Gastroesophageal sphincter (tissue), 4 donors: Measurements from ENCODE around the gene FGGY. TPM values are rescaled to one million over a fixed set of nuclear protein-coding genes. Genes with fewer than 3 reads are reported as not detected.

ENCODE experiments used
- ATAC-seq: fragments of 150-250 bp; one replicate; pipeline ENCODE4 v1.9.1; 2016; ENCODE audit warnings: mild to moderate bottlenecking, moderate library complexity
- H3K27ac ChIP-seq, 4 donors: fragments of 200-600 bp; sonication (generic) in 3 of 4; 1 replicate in 3 of 4; 2 replicates in 1 of 4; pipeline ENCODE4 v1.5.1; 2016 to 2019
- H3K27me3 ChIP-seq: fragments of 200-600 bp; sonication (generic); one replicate; pipeline ENCODE4 v1.5.1; 2019
- H3K36me3 ChIP-seq, 2 donors: fragments of 200-600 bp; sonication (generic); one replicate each; pipeline ENCODE4 v1.5.1; 2019; ENCODE audit warnings: control low read depth in 1 of 2
- H3K4me1 ChIP-seq, 3 donors: fragments of 200-600 bp; sonication (generic); 1 replicate in 2 of 3; 2 replicates in 1 of 3; pipeline ENCODE4 v1.5.1; 2016 to 2019; ENCODE audit warnings: control low read depth in 2 of 3
- H3K4me3 ChIP-seq, 2 donors: fragments of 200-600 bp; sonication (generic); one replicate each; pipeline ENCODE4 v1.5.1; 2019; ENCODE audit warnings: mild to moderate bottlenecking in 1 of 2, moderate library complexity in 1 of 2
- H3K9me3 ChIP-seq, 3 donors: fragments of 200-600 bp; sonication (generic); one replicate each; pipeline ENCODE4 v1.5.1; 2017 to 2019; ENCODE audit warnings: control low read depth in 2 of 3
- EP300 ChIP-seq: sonication (generic); formaldehyde crosslinking; IDR thresholded peaks from one replicate; pipeline ENCODE4 v1.6.1; 2017; ENCODE audit warnings: antibody characterized with exemption, mild to moderate bottlenecking
- POLR2A ChIP-seq, 2 donors: fragments of 450-650 bp; IDR thresholded peaks; one replicate each; pipeline ENCODE4 v1.6.1; 2017; ENCODE audit warnings: antibody characterized with exemption in 2 of 2, mild to moderate bottlenecking in 2 of 2, moderate library complexity in 1 of 2
- POLR2AphosphoS5 ChIP-seq: sonication (generic); formaldehyde crosslinking; IDR thresholded peaks from one replicate; pipeline ENCODE4 v1.6.1; 2017; ENCODE audit warnings: antibody characterized with exemption
- WGBS, 2 donors: methylation state at CpG; one replicate each; pipeline ENCODE4 v1.1.5; 2018; ENCODE audit warnings: low coverage in 1 of 2; 5-methylcytosine and 5-hydroxymethylcytosine counted together
- total RNA-seq, 4 donors: library from RNA; depleted of rRNA; stranded (reverse); fragments of >200 nt; gene quantifications; one replicate each; pipeline ENCODE4 v1.1.0, GENCODE V29; 2016
- TF ChIP-seq, protein P1 (sequence below), 4 experiments: fragments of 200-600 bp in 2 of 4; fragments of 450-650 bp in 2 of 4; sonication (generic) in 1 of 4; IDR thresholded peaks; one replicate each; pipeline ENCODE4 v1.5.1; 2017 to 2019; ENCODE audit warnings: antibody characterized with exemption in 4 of 4, mild to moderate bottlenecking in 2 of 4, moderate library complexity in 2 of 4

The FGGY gene
- total RNA-seq, 4 donors from 2014 or later, result 19.0 to 29.6 (median 25.2) TPM

DNA sequence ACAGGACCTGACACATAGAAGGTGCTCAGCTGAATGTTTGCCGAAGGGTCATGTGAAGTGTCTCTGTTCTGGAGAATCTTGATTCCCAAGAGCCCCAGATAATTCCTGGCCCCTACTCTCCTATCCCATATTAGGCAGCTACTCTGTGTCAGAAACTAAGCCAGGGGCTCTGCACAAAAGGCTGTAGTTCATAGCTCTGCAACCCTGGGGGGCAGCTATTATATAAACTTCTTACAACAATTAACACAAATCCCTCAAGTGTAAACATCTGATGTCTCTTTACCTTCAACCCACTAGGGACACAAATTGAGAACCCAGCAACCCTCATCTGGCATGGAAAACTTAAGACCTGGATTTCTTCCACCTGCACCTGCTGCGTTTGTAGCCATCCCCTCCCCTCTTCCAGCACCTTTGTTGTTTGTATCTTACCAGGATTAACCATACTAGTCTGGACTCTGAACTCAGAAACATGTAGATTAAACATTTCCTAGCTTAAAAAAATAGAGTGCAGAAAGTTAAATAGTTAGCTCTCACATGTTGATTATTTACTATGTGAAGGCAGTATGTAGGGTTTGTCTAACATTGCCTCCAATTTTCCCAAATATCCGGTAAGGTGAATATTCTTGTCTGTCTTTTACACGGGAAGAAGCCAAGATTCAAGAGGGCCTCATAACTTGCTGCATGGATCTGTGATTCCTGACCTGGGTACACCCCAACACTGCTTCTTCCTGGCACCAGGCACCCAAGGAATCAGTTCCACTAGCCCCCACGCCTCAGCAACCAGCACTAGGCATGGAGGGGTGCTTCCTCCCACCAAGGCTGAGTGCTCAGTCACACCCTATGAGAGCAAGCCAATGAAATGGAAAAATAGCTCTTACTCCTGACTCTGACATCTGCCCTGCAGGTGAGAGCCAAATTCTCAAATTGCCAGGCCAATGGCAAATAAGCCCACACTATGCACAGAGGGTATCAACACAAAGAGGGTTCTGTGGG, 297.2 kb downstream of the FGGY start:
- no peak for ATAC-seq
- WGBS, 2 donors, result 75 to 90% methylated on average over 2 to 4 of the region's 5 CpGs
- no peaks in the 10 kb centered on the region for H3K27me3 ChIP-seq
- H3K4me3 ChIP-seq, result no peak overlapping the region
- peaks cover 21 to 44% (median 21%) of the 10 kb centered on the region in 3 donors for H3K4me1 ChIP-seq
- TF ChIP-seq, protein P1, sequence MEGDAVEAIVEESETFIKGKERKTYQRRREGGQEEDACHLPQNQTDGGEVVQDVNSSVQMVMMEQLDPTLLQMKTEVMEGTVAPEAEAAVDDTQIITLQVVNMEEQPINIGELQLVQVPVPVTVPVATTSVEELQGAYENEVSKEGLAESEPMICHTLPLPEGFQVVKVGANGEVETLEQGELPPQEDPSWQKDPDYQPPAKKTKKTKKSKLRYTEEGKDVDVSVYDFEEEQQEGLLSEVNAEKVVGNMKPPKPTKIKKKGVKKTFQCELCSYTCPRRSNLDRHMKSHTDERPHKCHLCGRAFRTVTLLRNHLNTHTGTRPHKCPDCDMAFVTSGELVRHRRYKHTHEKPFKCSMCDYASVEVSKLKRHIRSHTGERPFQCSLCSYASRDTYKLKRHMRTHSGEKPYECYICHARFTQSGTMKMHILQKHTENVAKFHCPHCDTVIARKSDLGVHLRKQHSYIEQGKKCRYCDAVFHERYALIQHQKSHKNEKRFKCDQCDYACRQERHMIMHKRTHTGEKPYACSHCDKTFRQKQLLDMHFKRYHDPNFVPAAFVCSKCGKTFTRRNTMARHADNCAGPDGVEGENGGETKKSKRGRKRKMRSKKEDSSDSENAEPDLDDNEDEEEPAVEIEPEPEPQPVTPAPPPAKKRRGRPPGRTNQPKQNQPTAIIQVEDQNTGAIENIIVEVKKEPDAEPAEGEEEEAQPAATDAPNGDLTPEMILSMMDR (IDR thresholded peaks at IDR 0.05), result no peak
- TF ChIP-seq EP300 (no peak), POLR2A (IDR thresholded peaks at IDR 0.05) (no peak), POLR2AphosphoS5 (no peak)
- H3K27ac ChIP-seq, result peak overlapping the region; percentile 80 to 93 (median 85)
- no peaks in the 10 kb centered on the region for H3K36me3 ChIP-seq
- no peaks in the 10 kb centered on the region for H3K9me3 ChIP-seq

DNA sequence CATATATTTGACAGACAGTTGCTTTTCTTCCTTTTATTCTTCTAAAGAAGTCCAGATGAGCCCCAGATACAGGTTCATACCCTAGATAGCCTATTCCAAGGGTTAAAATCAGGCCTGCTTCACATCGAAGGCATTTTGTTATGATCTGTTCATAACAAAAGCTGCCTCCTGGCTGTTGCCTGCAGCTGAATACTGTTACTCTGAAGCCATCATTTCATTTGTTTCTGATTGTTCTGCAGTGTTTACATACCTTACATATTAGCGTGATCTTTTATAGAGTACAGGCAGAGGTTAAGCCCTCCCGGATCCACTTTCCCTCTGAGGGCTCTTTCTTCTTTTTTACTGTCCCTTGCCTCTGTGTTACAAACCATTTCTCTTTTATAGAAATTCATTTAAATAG, 298.9 kb downstream of the FGGY start:
- Histone ChIP-seq H3K4me1 (peaks cover 21 to 44% (median 21%) of the 10 kb centered on the region in 3 donors), H3K27ac (peak overlapping the region; percentile 80 to 93 (median 85))
- no peak for TF ChIP-seq EP300
- TF ChIP-seq POLR2AphosphoS5, result no peak
- TF ChIP-seq, protein P1 (IDR thresholded peaks at IDR 0.05), result peak in 3 of 4 experiments; percentile 37 to 56 (median 46)
- TF ChIP-seq POLR2A (IDR thresholded peaks at IDR 0.05), result no peak

DNA sequence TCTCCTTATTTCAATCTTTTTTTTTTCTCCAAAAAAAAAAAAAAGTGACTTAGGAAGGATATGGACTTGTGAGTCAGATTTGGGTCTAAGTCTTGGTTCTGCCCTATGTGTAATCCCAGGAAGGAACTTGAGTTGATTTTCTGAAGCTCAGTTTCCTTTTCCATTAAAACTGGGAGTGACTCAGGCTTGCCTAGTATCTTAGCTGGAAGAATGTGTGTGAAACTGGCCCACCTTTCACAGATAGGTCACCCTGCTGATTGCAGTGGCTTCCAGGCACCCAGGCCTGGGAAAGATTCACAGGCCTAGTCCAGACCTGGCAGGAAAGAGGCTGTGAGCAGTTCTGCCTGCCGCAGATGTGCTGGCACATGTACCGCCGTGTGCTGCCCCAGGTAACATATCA, 299.5 kb downstream of the FGGY start:
- Histone ChIP-seq H3K27ac (peak overlapping the region; percentile 80 to 93 (median 85)), H3K4me3 (no peak overlapping the region), H3K9me3 (no peaks in the 10 kb centered on the region), H3K36me3 (no peaks in the 10 kb centered on the region), H3K4me1 (peaks cover 21 to 44% (median 21%) of the 10 kb centered on the region in 3 donors), H3K27me3 (no peaks in the 10 kb centered on the region)
- WGBS, 2 donors, result 81 to 82% methylated on average over 2 to 3 of the region's 3 CpGs
- peak; percentile 33 for ATAC-seq
- TF ChIP-seq EP300 (no peak), POLR2AphosphoS5 (peak; percentile 29), POLR2A (IDR thresholded peaks at IDR 0.05) (no peak)
- TF ChIP-seq, protein P1 (IDR thresholded peaks at IDR 0.05), result no peak

More for the DNA sequence above, 298.9 kb downstream of the FGGY start:
- no peaks in the 10 kb centered on the region for H3K9me3 ChIP-seq
- H3K36me3 ChIP-seq, result no peaks in the 10 kb centered on the region
- no peak overlapping the region for H3K4me3 ChIP-seq
- peak; percentile 75 for ATAC-seq
- no peaks in the 10 kb centered on the region for H3K27me3 ChIP-seq
- 11 to 20% methylated on average over 3 of the region's 3 CpGs for WGBS, 2 donors

DNA sequence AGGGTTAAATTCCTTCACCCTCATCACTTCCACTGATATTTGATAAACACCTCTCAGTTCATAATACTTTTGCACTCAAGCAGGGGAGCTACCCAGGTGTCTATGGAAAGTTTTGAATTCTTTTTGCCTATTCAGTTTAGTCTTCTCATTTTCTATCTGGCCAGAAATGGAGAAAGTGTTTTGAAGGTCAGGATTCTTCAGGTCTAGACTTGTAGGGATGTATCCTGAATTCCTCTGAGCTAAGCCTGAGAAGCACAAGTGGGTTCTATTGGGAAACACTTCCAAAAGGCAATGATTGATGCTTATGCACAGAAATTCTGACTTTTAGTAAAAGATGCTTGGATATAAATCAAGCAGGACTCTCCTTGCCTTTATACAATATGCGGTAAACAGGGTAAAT, 300.1 kb downstream of the FGGY start:
- no peak overlapping the region for H3K4me3 ChIP-seq
- peak overlapping the region; percentile 80 to 93 (median 85) for H3K27ac ChIP-seq
- 100% methylated on average over 1 of the region's 1 CpG for WGBS, 2 donors
- no peaks in the 10 kb centered on the region for H3K36me3 ChIP-seq
- TF ChIP-seq EP300, result no peak
- TF ChIP-seq POLR2AphosphoS5, result no peak
- TF ChIP-seq POLR2A (IDR thresholded peaks at IDR 0.05), result no peak
- TF ChIP-seq, protein P1 (IDR thresholded peaks at IDR 0.05), result no peak
- peaks cover 21 to 44% (median 21%) of the 10 kb centered on the region in 3 donors for H3K4me1 ChIP-seq
- ATAC-seq, result no peak
- no peaks in the 10 kb centered on the region for H3K9me3 ChIP-seq
- H3K27me3 ChIP-seq, result no peaks in the 10 kb centered on the region
